ENCODE data around the gene SNX27.
"Not testable (repeated sequence)": the region's sequence is repeated elsewhere in the genome, so short reads cannot be mapped to it uniquely, and the experiment has no call there.

The SNX27 gene

GRCh38 chr1:151723726-151724370 is 112.0 kb downstream of the SNX27 start:
- no peak for DNase-seq

- DNase-seq = no peak
Measured at GRCh38 chr1:151728151-151729054, 116.6 kb downstream of the SNX27 start.

GRCh38 chr1:151729157-151729965 is 117.5 kb downstream of the SNX27 start:
- DNase-seq = no peak

- no peak for DNase-seq
Measured at GRCh38 chr1:151729966-151730291, 118.1 kb downstream of the SNX27 start.

DNA sequence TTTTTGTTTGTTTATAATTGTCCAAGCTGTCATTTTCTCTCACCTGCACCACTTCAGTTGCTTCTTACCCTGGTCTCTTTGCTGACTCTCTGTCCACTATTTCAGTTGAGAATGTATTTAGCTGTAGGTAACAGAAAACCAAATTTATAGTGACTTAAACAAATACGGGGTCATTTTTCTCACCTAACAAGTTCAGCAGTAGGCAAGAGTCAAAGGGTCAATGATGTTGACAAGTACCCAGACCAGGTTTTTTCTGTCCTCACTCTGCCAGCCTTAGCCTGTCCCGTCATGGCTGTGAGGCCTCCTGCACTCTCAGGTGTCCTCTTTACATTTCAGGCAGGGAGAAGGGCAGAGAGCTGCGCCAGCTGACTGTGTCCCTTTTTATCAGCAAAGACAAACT is 121.3 kb downstream of the SNX27 start:
- no peak for DNase-seq

DNA sequence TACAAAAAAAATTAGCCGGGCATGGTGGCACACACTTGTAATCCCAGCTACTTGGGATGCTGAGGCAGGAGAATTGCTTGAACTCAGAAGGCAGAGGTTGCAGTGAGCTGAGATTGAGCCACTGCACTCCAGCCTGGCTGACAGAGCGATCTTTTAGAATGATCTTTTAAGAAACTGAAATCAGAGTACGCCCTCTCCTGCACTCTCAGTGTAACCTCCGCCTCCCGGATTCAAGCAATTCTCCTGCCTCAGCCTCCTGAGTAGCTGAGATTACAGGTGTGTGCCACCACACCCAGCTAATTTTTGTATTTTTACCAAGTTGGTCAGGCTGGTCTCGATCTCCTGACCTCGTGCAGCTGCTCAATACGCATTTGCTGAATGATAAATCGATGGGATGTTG is 122.1 kb downstream of the SNX27 start:
- DNase-seq = not testable (repeated sequence)

DNA sequence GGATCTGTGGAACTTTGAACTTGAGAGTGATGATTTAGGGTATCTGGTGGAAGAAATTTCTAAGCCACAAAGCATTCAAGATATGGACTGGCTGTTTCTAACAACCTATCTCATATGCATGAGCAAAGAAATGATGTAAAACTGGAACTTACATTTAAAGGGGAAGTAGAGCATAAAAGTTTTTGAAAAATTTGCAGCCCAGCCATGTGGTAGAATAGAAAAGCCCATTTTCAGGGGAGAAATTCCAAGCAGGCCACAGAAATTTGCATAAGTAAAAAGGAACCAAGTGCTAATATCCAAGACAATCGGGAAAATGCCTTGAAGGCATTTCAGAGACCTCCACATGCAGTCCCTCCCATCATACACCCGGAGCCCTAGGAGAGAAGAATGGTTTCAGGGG is 125.2 kb downstream of the SNX27 start:
- no peak for DNase-seq

DNA sequence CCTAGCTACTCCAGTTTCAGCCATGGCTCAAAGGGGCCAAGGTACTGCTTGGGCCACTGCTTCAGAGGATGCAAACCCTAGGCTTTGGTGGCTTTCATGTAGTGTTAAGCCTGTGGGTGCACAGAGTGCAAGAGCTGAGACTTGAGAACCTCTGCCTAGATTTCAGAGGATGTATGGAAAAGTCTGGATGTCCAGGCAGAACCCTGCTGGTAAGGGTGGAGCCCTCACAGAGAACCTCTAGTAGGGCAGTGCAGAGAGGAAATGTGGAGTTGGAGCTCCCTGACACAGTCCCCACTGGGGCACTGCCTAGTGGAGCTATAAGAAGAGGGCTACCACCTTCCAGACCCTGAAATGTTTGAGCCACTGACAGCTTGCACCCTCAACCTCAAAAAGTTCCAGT is 125.6 kb downstream of the SNX27 start:
- no peak for DNase-seq

DNA sequence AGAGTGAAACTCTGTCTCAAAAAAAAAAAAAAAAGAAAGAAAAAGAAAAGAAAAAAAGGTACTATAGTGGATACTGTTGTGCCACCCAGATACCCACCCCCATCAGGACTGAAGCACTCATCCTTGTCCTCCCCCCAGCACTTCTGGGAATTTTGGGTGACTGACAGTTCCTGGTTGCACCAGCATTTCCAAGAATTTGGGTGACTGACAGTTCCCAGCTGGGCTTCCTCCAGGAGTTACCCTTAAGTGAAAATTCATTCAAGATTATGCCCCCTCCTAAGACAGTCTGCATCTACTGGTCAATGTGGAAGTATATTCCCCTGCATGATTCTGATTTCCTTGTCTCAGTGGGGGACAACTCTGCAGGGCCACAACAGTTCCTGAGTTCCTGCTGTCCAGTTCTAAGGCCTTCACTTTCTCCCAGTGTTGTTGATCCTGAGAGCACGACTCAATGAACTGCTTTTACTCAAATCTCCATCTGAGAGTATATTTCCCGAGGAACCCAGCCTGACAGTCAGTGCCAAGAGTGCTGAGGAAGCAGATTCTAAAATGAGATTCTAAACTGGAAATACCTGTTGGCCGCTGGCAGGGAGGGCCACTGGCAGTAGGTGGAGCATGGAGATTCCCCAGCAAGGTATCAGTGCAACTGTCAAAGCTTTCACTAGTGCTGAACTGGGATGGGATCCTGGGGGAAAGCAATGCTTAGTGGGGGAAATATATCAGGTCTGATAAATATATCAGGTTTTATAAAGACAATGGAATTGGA is 127.9 kb downstream of the SNX27 start:
- DNase-seq = no peak

GRCh38 chr1:151741516-151741915 is 129.7 kb downstream of the SNX27 start:
- DNase-seq = no peak
